Hepatocyte (in vitro differentiated cells): ENCODE data around the gene LRRC43.

Experiments used
- CTCF ChIP-seq: fragments of 200-600 bp; sonication (generic); IDR thresholded peaks from 2 replicates; pipeline ENCODE4 v1.5.1; 2016; ENCODE audit warnings: antibody characterized with exemption, mild to moderate bottlenecking; ENCODE audit not compliant: poor library complexity
- EZH2 ChIP-seq: fragments of 200-600 bp; sonication (generic); IDR thresholded peaks from 2 replicates; pipeline ENCODE4 v1.6.1; 2016; ENCODE audit warnings: antibody characterized with exemption, mild to moderate bottlenecking, borderline replicate concordance
- EZH2phosphoT487 ChIP-seq: fragments of 200-600 bp; sonication (generic); IDR thresholded peaks from one replicate; pipeline ENCODE4 v1.6.1; 2018; ENCODE audit warnings: antibody characterized with exemption, mild to moderate bottlenecking, low read depth, moderate library complexity; ENCODE audit not compliant: unreplicated experiment, severe bottlenecking

- no peak for TF ChIP-seq EZH2
- no peak for TF ChIP-seq CTCF
- no peak for TF ChIP-seq EZH2phosphoT487
These were observed 23.0 kb upstream of the LRRC43 start for GRCh38 chr12:122159882-122160281.
